Activated CD4-positive, alpha-beta T cell treated with anti-CD3 and anti-CD28 coated beads, Interleukin-2, amount 50 U/mL, for 16 hours (primary cell): ENCODE results near the gene TANC1.

Experiments
- DNase-seq: peaks from one replicate; pipeline ENCODE4 v3.0.0-alpha.2; 2020

Gene TANC1

GRCh38 chr2:159148901-159149300 lies 180.5 kb downstream of the TANC1 start:
- DNase-seq, result no peak

- DNase-seq, result no peak
These were observed 181.3 kb downstream of the TANC1 start for GRCh38 chr2:159149747-159150146.

GRCh38 chr2:159150280-159150746 lies 181.9 kb downstream of the TANC1 start:
- DNase-seq, result no peak

GRCh38 chr2:159151198-159152127 lies 183.0 kb downstream of the TANC1 start:
- DNase-seq, result no peak

- DNase-seq, result no peak
These were observed 183.8 kb downstream of the TANC1 start for GRCh38 chr2:159152128-159152778.

GRCh38 chr2:159153063-159153462 lies 184.6 kb downstream of the TANC1 start:
- no peak for DNase-seq

- no peak for DNase-seq
These were observed 185.0 kb downstream of the TANC1 start for GRCh38 chr2:159153463-159153862.

GRCh38 chr2:159153951-159154350 lies 185.5 kb downstream of the TANC1 start:
- DNase-seq, result no peak

GRCh38 chr2:159154366-159154765 lies 185.9 kb downstream of the TANC1 start:
- DNase-seq, result no peak

- DNase-seq, result no peak
These were observed 186.9 kb downstream of the TANC1 start for GRCh38 chr2:159155320-159155719.

GRCh38 chr2:159155791-159156190 lies 187.4 kb downstream of the TANC1 start:
- no peak for DNase-seq

GRCh38 chr2:159156834-159157233 lies 188.4 kb downstream of the TANC1 start:
- no peak for DNase-seq

GRCh38 chr2:159157361-159158209 lies 189.1 kb downstream of the TANC1 start:
- peak; percentile 7 for DNase-seq

GRCh38 chr2:159160412-159160811 lies 192.0 kb downstream of the TANC1 start:
- DNase-seq, result no peak

- DNase-seq, result no peak
These were observed 192.5 kb downstream of the TANC1 start for GRCh38 chr2:159160954-159161353.

- DNase-seq, result no peak
These were observed 195.5 kb downstream of the TANC1 start for GRCh38 chr2:159163930-159164329.

- DNase-seq, result no peak
These were observed 196.0 kb downstream of the TANC1 start for GRCh38 chr2:159164457-159164911.

- DNase-seq, result no peak
These were observed 196.6 kb downstream of the TANC1 start for GRCh38 chr2:159165048-159165447.

GRCh38 chr2:159168707-159169106 lies 200.3 kb downstream of the TANC1 start:
- DNase-seq, result no peak

- DNase-seq, result no peak
These were observed 200.7 kb downstream of the TANC1 start for GRCh38 chr2:159169187-159169586.

- DNase-seq, result no peak
These were observed 204.0 kb downstream of the TANC1 start for GRCh38 chr2:159172403-159172802.

- no peak for DNase-seq
These were observed 206.3 kb downstream of the TANC1 start for GRCh38 chr2:159174759-159175158.

- DNase-seq, result no peak
These were observed 206.7 kb downstream of the TANC1 start for GRCh38 chr2:159175182-159175581.
